GM21737 (cell line): ENCODE measurements around the gene TAOK3.
A peak's percentile ranks its signal among the peaks of the same experiment; 100 is the strongest.
"Not testable (repeated sequence)": the region's sequence is repeated elsewhere in the genome, so short reads cannot be mapped to it uniquely, and the experiment has no call there.

Source experiments
- ATAC-seq: cut with Tn5 transposase; IDR thresholded peaks from one replicate; pipeline ENCODE4 v1.9.1; 2021; ENCODE audit warnings: mild to moderate bottlenecking, moderate library complexity; ENCODE audit not compliant: unreplicated experiment

TAOK3 gene

DNA sequence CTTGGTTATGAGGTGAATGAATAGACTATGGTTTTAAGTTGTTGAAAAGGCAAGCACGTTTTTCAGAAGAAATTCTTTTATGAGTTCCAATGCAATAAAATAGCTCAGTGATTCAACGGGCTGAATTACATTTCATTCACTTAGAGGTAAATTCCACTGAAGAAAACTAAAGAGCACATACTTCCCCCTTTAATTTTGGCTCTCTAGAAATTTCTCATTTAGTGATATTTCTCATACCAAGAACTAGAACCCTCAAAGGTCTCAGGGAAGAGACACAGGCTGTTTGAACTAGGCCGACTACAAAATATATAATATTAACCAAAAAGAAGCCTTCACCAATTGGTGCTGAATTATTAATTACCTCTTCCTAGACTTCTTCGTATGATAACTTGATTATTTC lies 68.6 kb downstream of the TAOK3 start:
- ATAC-seq, result no peak

DNA sequence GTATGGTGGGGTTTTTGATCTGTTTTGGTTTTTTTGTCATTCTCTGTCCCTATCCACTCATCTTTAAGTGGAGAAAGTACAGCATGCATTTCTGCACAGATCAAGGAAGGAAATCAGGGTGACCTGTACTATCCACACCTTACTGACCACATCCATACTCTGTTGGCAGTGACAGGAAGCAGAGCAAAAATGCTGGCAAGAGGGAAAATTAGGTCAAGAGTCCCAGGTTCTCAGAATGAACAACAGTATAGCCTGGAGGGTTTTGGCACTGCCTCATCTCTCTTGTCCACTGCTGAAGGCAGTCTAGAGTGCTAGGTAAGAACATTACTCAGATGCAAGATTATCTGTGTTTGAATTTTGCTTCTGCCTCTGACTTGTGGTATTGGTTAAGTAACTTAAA lies 70.7 kb downstream of the TAOK3 start:
- no peak for ATAC-seq

DNA sequence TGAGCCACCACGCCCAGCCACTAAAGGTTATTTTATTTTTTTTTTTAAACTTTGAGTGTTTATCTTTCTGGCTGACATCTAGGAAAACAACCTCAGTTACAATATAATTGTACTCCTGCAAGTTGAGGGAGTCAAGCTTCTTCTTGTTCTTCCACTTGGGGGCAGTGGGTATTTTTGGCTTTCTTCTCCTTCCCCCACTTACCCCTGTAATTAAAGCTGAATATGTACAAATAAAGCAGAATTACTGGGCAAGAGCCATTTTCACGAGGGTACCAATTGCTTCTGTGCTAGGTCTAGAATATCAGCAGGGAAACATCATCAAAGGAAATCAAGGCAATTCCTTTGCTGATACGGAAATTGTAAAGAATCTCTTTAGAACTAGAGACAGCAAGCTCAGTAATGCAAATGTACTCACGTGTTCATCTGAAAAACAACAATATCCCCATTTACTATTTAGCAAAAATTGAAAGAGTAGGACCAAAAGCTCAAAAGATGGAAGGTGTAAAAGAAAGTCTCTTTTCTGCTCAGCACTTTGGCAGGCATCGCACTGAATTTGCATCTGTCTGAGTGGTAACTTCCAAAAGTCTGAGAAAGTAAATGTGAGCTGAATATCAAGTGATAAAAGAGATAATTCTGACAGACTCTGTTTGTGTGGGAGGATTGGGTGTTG lies 72.8 kb downstream of the TAOK3 start:
- ATAC-seq, result no peak

DNA sequence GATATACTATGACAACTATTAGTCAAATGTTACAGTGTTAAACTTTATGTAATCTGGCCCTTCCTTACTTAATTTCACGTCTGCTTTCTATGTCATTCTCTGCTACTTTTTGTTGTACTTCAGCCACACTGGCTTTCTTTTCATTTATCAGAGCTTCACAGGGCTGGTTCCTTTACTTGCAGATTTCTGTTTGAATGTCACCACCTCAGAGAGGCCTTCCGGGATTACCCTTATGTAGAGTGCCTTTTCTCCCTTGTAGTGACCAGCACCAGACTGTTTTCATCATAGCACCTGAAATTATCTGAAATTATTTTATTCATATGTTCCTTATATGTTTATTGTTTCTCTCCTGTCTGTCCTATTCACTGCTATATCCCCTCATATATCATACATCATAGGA lies 75.4 kb downstream of the TAOK3 start:
- ATAC-seq, result no peak

DNA sequence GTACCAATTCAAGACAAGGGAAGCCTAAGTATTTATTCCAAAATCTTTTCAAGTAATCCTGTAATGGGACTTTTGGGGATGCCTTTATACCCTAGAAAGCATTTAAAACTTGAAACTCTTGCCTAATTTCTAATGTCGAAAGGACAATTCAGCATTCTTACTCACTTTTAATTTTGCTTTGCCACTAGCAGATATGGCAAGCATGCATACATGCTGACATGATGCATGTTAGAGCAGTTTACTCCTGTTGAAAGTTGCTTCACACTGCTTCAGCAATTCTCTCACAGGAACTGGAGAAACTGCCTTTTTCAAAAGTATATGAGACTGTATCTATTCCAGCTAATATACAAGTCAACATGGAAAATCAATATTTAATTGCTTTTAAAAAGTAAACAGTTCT lies 79.9 kb downstream of the TAOK3 start:
- ATAC-seq, result no peak

DNA sequence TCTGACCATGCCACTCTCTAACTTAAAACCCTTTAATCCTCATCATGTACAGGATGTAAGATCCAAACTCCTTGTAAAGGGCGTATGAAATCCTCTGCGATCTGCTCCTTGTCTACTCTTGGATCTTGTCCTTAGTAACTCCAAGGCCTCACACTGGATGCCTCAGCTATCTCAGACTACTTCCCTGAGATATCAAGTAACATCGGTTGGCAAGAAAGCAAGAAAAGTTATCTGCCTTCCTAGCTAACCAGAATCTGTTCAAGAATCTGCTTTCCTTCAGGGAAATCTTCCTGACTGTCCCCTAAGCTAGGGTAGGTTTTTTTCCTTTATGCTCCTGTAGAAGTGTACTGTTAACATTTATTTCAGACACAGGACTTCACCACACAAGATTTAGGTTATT lies 82.6 kb downstream of the TAOK3 start:
- ATAC-seq, result no peak

DNA sequence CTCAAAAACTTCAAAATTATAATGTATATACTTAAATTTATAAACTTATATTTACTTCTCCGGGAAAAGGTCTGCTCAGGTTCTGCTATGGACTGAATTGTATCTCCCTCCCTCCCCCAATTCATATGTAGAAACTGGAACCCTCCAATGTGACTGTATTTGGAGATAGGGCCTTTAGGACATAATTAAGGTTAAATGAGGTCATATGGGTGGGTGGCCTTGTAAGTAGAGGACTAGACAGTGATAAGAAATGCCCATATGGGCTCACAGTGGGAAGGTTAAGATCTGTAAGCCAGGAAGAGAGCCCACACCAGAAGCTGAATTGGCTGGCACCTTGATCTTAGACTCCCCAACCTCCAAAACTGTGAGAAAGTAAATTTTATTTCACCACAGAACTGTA lies 84.5 kb downstream of the TAOK3 start:
- no peak for ATAC-seq

DNA sequence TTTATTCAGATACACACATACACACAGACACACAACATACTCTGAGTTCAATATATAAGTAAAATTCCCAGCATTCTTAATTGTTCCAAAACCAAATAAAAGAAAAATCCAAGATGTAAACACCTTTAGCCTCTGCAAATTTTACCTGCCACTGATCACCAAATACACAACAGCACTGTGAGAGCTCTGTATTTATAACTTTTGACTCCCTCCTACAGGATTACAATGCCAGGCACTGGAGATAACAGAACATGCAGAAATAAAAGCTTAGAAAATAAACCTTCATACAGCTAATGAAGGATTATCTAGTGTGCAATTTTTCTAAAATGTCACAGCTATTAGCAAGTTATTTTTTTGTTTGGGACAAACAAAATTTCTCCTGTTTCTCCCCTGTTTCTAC lies 85.0 kb downstream of the TAOK3 start:
- no peak for ATAC-seq

DNA sequence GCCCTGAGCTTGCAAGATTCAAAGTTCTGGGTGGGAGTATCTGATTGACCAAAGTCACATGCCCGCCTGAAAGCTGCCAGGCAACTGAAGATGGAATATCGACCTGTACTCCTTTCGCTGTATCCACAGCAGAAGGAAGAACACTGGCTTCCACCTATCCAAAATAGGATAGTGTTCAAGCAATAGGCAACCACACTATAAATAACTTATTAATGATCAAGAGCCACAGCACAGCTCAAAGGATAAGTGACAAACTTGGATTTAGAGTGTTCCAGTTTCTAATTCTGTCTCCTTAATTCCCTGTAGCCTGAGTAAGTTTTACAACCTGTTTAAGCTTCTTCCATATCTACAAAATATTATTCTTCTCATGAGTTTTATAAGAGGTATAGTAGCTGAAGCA lies 89.9 kb downstream of the TAOK3 start:
- no peak for ATAC-seq

DNA sequence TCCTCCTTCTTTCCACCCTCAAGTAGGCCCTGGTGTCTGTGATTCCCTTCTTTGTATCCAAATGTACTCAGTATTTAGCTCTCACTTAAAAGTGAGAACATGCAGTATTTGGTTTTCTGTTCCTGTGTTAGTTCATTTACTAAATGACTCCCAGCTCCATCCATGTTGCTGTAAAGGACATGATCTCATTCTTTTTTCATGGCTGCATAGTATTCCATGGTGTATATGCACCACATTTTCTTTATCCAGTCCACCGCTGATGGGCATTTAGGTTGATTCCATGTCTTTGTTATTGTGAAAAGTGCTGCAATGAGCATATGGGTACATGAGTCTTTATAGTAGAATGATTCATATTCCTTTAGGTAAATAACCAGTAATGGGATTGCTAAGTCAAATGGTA lies 94.4 kb downstream of the TAOK3 start:
- not testable (repeated sequence) for ATAC-seq

DNA sequence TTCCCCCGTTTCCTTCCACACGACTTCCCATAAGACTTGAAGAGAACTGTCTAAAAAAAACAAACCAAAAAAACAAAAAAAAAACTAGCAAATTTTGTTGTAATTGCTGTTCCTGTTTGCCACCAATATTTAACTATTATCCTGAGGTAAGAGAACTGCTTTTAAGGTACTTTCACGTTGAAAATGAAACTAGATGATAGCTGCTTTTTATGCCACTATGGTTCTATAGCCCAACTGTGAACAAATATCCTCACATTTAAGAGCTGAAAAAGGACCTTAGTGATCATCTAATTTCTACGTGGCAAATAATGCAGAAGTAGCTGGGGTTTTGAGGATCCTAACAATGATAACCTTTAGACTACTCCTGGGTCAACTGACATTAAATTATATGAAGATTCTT lies 98.6 kb downstream of the TAOK3 start:
- ATAC-seq, result no peak

DNA sequence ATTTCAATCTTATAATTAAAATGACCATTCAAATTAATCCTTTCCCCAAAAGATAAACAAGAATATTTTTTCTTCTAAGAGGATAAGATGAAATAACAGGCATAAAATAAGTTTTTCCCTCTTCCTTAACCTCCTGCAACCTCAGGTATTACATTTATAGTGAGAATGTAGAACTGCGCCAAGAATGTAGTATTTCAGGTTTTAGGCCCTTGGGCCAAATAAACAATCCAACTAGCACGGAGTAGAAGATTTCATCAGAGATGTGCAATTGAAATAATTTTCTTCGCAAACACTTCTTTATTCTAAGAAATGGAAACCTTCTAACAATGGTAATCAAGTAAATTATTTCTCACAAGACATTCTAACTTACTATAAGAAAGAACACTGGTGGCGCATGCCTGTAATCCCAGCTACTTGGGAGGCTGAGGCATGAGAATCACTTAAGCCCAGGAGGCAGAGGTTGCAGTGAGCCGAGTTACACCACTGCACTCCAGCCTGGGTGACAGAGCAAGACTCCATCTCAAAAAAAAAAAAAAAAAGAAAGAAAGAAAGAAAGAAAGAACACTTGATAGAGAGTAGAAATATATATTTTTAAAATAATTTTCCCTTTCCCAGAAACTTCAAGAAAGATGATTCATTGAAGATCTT lies 100.8 kb downstream of the TAOK3 start:
- no peak for ATAC-seq

DNA sequence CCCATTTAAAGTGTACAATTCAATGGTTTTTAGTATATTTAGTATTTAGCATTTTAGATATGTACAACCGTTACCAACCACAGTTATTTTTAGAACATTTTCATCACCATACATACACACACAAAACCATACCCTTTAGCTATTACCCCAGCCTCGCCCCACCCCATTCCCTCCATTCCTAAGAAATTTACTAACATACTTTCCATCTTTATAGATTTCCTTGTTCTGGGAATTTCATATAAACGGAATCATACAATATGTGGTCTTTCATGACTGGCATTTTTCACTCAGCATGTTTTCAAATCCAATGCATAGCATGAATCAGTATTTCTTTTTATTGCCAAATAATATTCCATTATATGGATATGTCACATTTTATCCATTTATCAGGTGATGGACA lies 101.5 kb downstream of the TAOK3 start:
- ATAC-seq, result no peak

DNA sequence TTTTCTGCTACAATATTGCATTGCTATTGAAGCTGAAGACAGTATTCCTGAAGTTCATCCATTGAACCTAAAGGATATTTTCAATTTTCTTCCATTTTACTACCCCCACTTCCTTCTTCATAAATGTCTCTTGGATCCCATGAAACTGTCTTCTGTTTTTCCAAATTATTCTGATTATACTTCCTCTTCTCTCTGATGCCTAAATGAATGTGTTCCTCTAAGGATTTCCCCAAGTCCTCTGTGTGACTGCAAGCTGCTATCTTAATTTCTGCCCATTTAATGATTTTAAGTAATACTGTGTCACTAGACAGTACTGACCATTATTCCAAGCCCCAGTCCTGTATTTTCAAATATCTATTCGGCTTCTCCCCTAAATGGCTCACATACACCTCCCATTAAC lies 102.9 kb downstream of the TAOK3 start:
- no peak for ATAC-seq

DNA sequence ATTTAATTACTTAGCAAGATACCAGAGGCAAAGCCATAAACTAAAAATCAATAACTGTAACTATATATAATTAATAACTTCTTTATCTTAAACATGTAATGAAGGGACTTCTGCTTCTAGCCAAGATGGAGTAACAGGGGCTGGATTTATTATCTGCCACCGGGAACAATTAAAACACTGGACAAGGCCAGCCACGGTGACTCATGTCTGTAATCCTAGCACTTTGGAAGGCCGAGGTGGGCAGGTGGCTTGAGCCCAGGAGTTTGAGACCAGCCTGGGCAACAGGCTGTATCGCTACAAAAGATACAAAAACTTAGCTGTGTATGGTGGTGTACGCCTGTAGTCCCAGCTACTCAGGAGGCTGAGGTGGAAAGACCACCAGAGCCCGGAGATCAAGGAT lies 113.6 kb downstream of the TAOK3 start:
- no peak for ATAC-seq

DNA sequence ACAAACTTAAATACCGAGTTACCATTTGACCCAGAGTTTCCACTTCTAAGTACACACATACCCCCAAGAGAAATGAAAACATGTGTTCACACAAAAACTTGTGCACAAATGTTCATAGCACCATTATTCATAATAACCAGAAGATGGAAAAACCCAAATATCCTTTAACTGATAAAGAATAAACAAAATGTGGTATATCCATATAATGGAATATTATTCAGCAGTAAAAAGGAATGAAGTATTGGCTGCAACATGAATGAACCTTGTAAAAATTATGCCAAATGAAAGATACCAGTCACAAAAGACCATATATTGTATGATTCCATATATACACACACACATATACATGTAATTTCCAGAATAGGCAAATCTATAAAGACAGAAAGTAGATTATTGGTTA lies 116.4 kb downstream of the TAOK3 start:
- no peak for ATAC-seq

DNA sequence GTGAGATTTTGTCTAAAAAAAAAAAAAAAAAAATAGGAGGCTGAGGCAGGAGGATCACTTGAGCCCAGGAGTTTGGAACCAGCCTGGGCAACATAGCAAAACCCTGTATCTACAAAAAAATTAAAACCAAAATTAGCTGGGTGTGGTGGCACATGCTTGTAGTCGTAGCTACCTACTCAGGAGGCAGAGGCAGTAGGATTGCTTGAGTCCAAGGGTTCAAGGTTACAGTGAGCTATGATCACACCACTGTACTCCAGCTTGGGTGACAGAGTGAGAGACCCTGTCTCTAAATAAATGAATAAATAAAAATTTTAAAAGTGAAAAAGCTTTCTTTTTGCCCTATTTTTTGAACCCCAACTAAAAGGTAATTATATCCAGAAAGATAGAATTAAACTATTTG lies 123.2 kb downstream of the TAOK3 start:
- ATAC-seq, result no peak

DNA sequence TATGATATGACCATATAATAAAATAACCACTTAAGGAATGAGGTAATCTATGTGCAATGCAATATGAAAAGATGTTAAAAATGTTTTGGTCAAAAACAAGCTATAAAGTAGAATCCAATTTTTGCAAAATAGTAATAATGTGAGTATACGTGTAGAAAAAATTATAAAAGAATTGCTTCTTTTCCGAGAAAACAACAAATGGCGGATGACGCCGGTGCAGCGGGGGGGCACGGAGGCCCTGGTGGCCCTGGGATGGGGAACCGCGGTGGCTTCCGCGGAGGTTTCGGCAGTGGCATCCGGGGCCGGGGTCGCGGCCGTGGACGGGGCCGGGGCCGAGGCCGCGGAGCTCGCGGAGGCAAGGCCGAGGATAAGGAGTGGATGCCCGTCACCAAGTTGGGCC lies 126.8 kb downstream of the TAOK3 start:
- not testable (repeated sequence) for ATAC-seq

DNA sequence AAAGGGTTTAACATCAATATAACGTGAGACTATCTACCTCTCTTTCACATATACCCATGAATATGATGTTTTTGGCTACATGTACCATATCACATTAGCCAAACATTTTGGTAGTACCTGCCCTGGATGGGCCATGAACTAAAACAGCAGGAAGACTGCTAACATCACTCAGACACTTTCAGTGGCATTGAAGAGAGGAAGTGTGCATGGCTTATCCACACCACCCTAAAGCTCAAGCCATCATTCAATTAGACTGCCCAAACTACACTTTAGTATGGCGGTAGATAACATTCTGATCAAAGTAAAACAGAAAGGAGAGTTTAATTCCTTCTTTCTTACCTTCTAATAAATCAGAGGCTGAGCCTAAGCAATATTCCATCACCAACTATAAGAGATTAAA lies 133.8 kb downstream of the TAOK3 start:
- no peak for ATAC-seq

DNA sequence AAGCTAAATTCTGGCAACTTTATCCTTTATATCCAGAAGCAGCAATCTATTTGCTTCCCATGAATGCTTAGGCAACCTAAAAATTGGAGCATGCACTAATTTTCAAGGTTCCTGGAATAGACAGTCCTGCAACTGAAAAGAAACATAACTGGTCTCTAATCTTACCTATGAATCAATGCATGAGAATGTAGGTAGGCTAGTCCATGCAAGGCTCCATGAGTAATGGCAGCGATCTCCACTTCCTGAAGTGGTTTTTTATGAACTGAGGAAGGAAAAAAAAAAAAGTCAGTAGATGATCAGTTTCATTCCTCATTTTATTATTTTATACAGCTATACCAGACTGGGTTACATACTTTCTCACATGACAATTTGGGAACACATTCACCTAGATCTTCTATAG lies 134.8 kb downstream of the TAOK3 start:
- no peak for ATAC-seq

DNA sequence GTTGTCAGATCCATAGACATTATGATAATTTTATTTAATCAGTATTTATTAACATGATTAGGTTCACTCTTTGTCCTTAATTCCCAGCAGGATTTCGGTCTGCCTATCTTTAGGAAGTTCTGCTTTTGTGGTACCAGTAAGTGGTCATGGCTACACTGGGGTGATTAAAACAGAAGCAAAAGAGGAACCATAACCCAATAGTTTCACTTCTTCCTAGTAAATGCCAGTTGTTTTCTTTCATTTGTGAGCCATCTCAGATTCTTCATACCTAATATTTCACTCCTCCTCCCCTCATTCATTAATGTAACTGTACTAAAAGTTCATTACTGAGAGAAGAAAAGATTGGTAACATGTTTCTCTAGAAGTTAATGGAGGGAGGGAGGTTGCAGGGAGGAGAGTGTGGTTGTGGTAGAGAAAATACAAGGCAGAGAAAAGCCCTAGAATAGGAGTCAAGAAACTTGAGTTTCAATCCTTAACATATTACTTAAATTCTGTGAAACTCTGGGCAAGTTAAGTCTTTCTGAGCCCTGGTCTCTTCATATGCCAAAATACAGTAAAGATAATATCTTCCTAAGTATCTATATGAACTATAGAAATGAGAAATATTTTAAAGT lies 135.5 kb downstream of the TAOK3 start:
- peak; percentile 70 for ATAC-seq

DNA sequence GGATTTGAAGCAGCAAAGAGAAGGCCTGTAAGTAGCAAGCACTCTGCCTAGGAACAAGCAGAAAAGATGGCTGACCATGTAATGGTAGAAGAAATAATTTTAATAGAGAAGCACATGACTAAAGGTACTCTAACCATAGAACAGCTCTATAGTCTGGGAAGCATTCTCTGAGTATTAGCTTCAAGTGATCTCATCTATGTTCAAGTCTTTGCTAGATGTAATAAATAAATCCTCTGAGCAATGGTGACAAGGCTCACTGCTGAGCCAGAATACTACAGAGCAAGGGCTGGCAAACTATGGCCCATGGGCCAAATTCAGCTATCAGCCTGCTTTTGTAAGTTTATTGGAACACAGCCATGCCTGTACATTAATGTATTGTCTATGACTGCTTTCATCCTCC lies 152.0 kb downstream of the TAOK3 start:
- ATAC-seq, result no peak

DNA sequence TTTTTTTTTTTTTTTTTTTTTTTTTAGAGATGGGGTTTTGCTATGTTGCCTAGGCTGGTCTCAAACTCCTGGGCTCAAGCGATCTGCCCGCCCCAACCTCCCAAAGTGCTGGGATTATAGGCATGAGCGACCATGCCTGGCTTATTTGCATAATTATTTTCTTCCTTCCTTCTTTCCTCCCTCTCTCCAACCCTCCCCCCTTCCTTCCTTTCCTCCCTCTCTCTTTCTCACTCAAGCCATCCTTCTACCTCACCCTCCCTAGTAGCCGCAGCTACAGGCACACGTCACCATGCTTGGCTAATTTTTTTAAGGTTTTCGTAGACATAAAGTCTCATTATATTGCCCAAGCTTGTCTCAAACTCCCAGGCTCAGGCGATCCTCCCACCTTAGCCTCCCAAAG lies 152.9 kb downstream of the TAOK3 start:
- ATAC-seq, result no peak
